ENCODE results near the gene PRSS27.

GRCh38 chr16:2702438-2702825, 17.6 kb downstream of the PRSS27 start:
- TF ChIP-seq CTCF (conservative IDR thresholded peaks at IDR 0.05) (no peak), EZH2 (IDR thresholded peaks at IDR 0.05; ENCODE audit: low read depth) (no peak)

All from PC-9 (cell line).